ENCODE results near the gene GMEB2.
"Not testable (repeated sequence)": the region's sequence is repeated elsewhere in the genome, so short reads cannot be mapped to it uniquely, and the experiment has no call there.

GMEB2 gene

DNA sequence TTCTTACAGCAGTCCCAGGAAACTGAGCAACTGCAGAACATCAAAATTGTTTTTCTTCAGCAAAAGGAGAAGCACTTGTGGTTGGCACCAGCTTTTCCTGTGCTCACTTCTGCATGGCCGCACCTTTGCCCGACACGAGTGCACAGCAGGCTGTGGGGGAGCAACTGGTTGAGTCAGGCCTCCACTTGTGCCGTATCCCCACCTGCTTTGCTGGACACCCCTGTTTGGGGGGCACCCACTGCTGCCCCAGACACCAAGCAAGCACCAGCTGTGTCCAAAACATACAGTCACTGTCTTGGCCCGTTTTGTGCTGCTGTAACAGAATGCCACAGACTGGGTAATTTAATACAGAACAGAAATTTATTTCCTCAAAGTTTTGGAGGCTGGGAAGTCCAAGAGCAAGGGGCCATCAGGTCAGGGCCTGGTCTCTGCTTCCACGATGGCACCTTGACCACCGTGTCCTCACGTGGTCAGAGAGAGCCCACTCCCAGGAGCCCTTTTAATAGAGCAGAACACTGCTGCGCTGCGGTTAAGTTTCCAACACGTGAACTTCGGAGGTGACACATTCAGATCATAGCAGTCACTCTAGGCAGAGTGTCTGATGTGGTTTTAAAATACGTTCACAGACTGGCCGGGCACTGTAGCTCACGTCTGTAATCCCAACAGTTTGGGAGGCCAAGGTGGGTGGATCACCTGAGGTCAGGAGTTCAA, 8.7 kb upstream of the GMEB2 start:
- no peak for DNase-seq (ENCODE audit: low read depth)
- no peak overlapping the region for H3K4me3 ChIP-seq (replicated peaks; ENCODE audit: low read depth, low read length)
- TF ChIP-seq, protein P1, sequence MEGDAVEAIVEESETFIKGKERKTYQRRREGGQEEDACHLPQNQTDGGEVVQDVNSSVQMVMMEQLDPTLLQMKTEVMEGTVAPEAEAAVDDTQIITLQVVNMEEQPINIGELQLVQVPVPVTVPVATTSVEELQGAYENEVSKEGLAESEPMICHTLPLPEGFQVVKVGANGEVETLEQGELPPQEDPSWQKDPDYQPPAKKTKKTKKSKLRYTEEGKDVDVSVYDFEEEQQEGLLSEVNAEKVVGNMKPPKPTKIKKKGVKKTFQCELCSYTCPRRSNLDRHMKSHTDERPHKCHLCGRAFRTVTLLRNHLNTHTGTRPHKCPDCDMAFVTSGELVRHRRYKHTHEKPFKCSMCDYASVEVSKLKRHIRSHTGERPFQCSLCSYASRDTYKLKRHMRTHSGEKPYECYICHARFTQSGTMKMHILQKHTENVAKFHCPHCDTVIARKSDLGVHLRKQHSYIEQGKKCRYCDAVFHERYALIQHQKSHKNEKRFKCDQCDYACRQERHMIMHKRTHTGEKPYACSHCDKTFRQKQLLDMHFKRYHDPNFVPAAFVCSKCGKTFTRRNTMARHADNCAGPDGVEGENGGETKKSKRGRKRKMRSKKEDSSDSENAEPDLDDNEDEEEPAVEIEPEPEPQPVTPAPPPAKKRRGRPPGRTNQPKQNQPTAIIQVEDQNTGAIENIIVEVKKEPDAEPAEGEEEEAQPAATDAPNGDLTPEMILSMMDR (IDR thresholded peaks at IDR 0.05; ENCODE audit: low read length, missing control alignments) = no peak

DNA sequence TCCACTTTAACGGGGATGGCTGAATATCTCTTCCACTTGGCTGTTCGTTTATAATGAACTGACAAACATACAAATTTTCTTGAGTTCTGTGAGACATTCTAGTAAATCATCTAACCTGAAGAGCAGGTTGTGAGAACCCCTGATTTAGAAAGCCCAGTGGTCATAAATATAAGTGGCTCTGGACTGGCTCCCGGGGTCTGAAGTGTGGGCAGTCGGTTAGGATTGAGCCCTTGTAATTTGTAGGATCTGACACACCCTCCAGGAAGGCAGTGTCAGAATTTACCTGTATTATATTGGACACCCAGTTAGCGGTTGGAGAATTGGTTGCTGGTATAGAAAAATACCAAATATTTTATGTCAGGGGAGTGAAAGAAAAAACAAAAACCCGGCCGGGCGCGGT, 6.8 kb upstream of the GMEB2 start:
- no peak overlapping the region for H3K4me3 ChIP-seq (replicated peaks; ENCODE audit: low read depth, low read length)
- no peak for DNase-seq (ENCODE audit: low read depth)
- TF ChIP-seq, protein P1 (IDR thresholded peaks at IDR 0.05; ENCODE audit: low read length, missing control alignments) = no peak

DNA sequence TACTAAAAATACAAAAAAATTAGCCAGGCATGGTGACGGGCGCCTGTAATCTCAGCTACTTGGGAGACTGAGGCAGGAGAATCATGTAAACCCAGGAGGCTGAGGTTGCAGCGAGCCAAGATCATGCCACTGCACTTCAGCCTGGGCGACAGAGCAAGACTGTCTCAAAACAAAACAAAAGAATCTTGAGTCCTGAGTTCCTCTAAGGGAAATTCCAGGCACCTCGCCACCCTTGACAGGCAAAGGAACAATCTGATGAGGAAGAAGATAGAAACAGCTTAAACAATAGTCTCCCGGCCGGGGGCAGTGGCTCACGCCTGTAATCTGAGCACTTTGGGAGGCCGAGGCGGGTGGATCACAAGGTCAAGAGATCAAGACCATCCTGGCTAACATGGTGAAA, 4.5 kb upstream of the GMEB2 start:
- not testable (repeated sequence) for H3K4me3 ChIP-seq (replicated peaks; ENCODE audit: low read depth, low read length)
- peak; percentile 33 for DNase-seq (ENCODE audit: low read depth)

DNA sequence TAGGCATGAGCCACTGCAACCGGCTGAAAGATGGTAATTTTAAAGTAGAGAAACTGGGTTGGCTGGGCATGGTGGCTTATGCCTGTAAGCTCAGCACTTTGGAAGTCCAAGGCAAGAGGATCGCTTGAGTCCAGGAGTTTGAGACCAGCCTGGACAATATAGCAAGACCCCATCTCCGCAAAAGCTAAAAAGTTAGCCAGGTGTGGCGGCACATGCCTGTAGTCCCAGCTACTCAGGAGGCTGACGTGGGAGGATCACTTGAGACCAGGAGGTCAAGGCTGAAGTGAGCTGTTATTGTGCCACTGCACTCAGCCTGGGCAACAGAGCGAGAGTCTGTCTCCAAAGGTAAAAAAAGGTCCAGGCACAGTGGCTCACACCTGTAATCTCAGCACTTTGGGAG, 4.1 kb upstream of the GMEB2 start:
- not testable (repeated sequence) for DNase-seq (ENCODE audit: low read depth); H3K4me3 ChIP-seq (replicated peaks; ENCODE audit: low read depth, low read length)

DNA sequence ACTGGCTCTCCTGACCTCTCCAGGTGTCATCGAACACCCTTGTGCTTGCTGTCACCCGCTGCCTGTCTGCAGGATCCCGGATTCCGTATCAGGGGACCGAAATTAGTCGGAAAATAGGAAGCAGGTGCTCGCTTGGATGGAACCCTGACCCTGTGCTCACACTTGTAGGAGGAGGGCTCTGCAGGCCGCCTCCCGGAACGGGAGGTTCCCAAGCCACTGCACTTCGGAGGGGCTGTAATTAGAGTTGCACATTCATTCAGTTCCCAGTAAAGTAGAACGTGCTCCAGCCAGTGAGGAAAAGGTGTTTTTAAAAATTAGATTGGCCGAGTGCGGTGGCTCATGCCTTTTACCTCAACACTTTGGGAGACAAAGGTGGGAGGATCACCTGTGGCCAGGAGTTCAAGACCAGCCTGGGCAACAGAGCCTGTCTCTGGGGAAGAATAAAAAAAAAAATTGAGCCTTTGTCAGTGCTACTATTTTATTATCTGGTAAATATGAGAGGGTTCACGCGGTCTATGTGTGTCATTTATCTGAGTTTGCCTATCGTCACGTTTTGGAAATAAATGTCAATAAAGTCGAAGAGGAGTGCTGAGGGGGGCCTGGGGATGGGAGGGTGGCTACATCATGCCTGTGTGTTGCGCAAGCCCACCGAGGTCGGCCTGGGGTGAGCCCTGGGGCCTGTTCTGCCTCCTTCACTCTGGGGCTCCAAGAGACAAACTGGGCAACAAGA, 1.5 kb upstream of the GMEB2 start:
- peak overlapping the region; percentile 84 for H3K4me3 ChIP-seq (replicated peaks; ENCODE audit: low read depth, low read length)
- DNase-seq (ENCODE audit: low read depth) = peak; percentile 83
- TF ChIP-seq, protein P1 (IDR thresholded peaks at IDR 0.05; ENCODE audit: low read length, missing control alignments) = no peak

DNA sequence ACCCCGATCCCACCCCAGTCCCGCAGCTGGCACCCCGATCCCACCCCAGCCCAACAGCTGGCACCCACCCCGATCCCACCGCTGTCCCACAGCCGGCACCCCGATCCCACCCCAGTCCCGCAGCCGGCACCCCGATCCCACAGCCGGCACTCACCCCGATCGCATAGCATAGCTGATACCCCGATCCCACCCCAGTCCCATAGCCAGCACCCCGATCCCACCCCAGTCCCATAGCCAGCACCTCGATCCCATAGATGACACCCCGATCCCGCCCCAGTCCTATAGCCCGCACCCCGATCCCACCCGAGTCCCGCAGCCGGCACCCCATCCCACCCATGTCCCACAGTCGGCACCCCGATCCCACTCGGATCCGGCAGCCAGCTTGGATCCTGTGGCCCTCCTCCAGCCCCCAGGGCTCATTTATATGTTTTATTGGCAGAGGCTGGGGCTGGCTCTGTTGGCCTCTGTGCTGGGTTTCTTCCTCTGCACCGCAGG, 897 bp upstream of the GMEB2 start:
- DNase-seq (ENCODE audit: low read depth) = no peak
- H3K4me3 ChIP-seq (replicated peaks; ENCODE audit: low read depth, low read length) = peak overlapping the region; percentile 84

DNA sequence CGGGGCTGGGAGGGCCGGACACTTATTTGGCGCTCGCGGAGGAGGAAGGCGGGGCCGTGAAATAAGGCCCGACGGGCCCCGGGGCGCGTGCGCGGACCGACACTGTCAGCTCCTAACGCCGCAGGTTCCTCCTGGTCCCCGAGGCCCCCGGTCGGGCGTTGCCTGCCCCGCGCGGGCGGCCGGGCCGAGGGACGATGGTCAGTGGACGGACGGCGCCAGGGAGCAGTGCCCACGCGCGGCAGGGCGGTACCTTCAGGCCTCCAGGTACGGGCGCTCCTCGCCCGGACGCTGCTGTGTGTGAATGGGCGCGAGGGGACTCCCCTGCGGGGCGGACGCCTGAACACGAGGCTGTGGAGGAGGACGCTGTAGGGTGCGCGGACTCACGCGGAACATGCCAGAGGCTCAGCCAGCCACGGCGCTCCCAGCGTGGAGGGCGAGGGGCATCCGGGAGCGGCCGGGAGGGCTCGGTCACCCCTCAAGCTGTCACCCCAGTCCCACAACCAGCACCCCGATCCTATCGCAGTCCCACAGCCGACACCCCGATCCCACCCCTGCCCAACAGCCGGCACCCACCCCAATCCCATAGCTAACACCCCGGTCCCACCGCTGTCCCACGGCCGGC, 339 bp upstream of the GMEB2 start:
- H3K4me3 ChIP-seq (replicated peaks; ENCODE audit: low read depth, low read length) = peak overlapping the region; percentile 84
- peak; percentile 95 for DNase-seq (ENCODE audit: low read depth)
- TF ChIP-seq, protein P1 (IDR thresholded peaks at IDR 0.05; ENCODE audit: low read length, missing control alignments) = no peak

More for the DNA sequence above, 897 bp upstream of the GMEB2 start:
- TF ChIP-seq, protein P1 (IDR thresholded peaks at IDR 0.05; ENCODE audit: low read length, missing control alignments) = no peak

Data from fibroblast of pulmonary artery (primary cell).